Heart right ventricle (tissue), 16 donors: ENCODE measurements around the gene OLIG3. TPM values are rescaled to one million over a fixed set of nuclear protein-coding genes. Genes with fewer than 3 reads are reported as not detected.
A peak's percentile ranks its signal among the peaks of the same experiment; 100 is the strongest.

ENCODE experiments used
- ATAC-seq, 8 donors: fragments of 200-7000 bp; cut with Tn5 transposase; one replicate each; pipeline ENCODE4 v1.9.1; 2020; ENCODE audit warnings: mild to moderate bottlenecking in 8 of 8, moderate library complexity in 8 of 8, moderate number of reproducible peaks in 1 of 8
- DNase-seq, 2 donors: peaks; one replicate each; pipeline ENCODE4 v3.0.0-alpha.2; 2020
- H3K27ac ChIP-seq, 10 donors: fragments of 200-600 bp; sonication (generic) in 2 of 10; one replicate each; pipeline versions ENCODE4 v1.5.0 to v1.8.0; 2020 to 2022; ENCODE audit warnings: mild to moderate bottlenecking in 3 of 10
- H3K27me3 ChIP-seq, 7 donors: fragments of 200-600 bp; one replicate each; pipeline ENCODE4 v1.8.0; 2021 to 2022; ENCODE audit warnings: mild to moderate bottlenecking in 2 of 7
- H3K36me3 ChIP-seq, 9 donors: fragments of 200-600 bp; sonication (generic) in 1 of 9; one replicate each; pipeline versions ENCODE4 v1.5.0 to v1.8.0; 2020 to 2022; ENCODE audit warnings: mild to moderate bottlenecking in 2 of 9
- H3K4me1 ChIP-seq, 9 donors: fragments of 200-600 bp; sonication (generic) in 1 of 9; one replicate each; pipeline versions ENCODE4 v1.5.0 to v1.8.0; 2020 to 2022; ENCODE audit warnings: mild to moderate bottlenecking in 4 of 9
- H3K4me3 ChIP-seq, 10 donors: fragments of 200-600 bp; sonication (generic) in 2 of 10; one replicate each; pipeline versions ENCODE4 v1.5.0 to v1.8.0; 2020 to 2022; ENCODE audit warnings: mild to moderate bottlenecking in 7 of 10, moderate library complexity in 2 of 10
- H3K9me3 ChIP-seq, 11 donors: fragments of 200-600 bp in 10 of 11; sonication (generic) in 2 of 11; one replicate each; pipeline versions ENCODE4 v1.5.0 to v1.8.0; 2013 to 2022; ENCODE audit warnings: mild to moderate bottlenecking in 2 of 11, control low read depth in 1 of 11, moderate library complexity in 1 of 11
- WGBS, 2 donors: extraction: QIAGEN DNeasy Blood & Tissue Kit; methylation state at CpG; one replicate each; pipeline ENCODE4 v1.1.7; 2013; ENCODE audit warnings: inconsistent platforms in 1 of 2; 5-methylcytosine and 5-hydroxymethylcytosine counted together
- intact Hi-C, 10 donors: fragments of 100-400 bp; cut with DNase I; formaldehyde crosslinking; loops; one replicate each; pipeline versions ENCODE4 v1.11.1 to v1.14.2; 2022
- polyA plus RNA-seq, 2 donors: library from polyadenylated mRNA; stranded (reverse); fragments of 200-250 nt; gene quantifications; one replicate each; pipeline ENCODE4 v1.2.3, GENCODE V29; 2013
- total RNA-seq, 10 donors: library from RNA; stranded (reverse); fragmentation: NEBNext Ultra II Directional in 3 of 10; extraction: Animal tissue kit (Norgen Biotek cat#: 25700) in 3 of 10; gene quantifications; one replicate each; pipeline versions ENCODE4 v1.2.1 to v1.2.4, GENCODE V29; 2021 to 2023
- TF ChIP-seq, protein P1 (sequence below), 9 donors: fragments of 200-600 bp; sonication (generic) in 2 of 9; IDR thresholded peaks; one replicate each; pipeline versions ENCODE4 v1.5.0 to v1.8.0; 2021 to 2022; ENCODE audit warnings: antibody characterized with exemption in 9 of 9, mild to moderate bottlenecking in 5 of 9, moderate library complexity in 1 of 9
- donor health status: Arrhythmogenic right ventricular cardiomyopathy.
- donor health status: ischemic (EF 13 %, LVEDD 7.1; RV severe dilation, severe dysfunction).
- donor health status: healthy with polysubstance abuse.
- donor health status: DM: no; HTN: yes; CAD: no.
- donor health status: DM: no; HTN: no; CAD: no.
- donor health status: ischemic (EF 25% LVEDD 6.9; RV normal size, moderate dysfunction).
- donor health status: ischemic (EF 25% LVEDD 5.7; RV mildly dilated, moderate dysfunction).
- donor health status: healthy.
- donor health status: DM: yes; HTN: yes; CAD: no.
- donor health status: Ischemic cardiomyopathy.
- donor health status: ischemic (EF 35%, LVEDD 5.7; RV mildly dilated, moderate dysfunction).
- donor health status: nonischemic (EF 11% LVEDD 7.7; RV severe dilation, severe dysfunction).
- donor health status: DM: yes; HTN: yes; CAD: no.
- donor health status: PGD.
- donor health status: ischemic (EF 29% LVEDD 5.4; RV normal size, mild dysfunction).
- donor health status: nonischemic (EF 23%, LVEDD 6.1; RV moderate dilation, normal function).

Gene OLIG3
- total and polyA plus RNA-seq, 12 donors, result not detected

DNA sequence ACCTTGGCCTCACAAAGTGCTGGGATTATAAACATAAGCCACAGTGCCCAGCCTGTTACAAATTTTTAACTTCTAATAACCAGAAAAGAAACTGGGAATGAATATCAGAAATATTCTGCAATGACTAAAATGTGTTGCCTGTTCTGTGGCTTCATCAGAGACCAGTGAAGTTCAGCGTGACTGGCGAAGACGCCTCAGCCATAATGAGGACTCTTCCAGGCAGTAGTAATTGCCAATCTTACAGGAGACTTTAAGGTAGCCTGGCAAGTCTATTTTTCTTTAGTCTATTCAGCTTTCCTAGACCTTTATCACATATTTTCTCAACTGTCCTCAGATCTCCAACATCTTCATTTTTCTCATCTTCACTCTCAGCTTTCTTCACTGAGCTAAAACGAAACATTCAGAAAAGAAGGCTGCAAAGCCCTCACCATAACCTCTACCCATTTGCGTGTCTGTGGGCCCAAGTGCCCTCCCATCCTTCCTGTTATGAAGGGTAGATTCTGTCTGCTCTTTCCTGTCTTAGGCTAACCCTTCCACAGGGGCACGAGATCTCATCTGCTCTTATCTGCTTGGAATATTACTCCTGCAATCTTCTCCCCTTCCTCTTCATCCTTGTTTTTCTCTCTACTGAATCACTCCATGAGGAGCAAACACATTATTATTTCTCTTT lies 42.0 kb upstream of the OLIG3 start:
- 78 to 80% methylated on average over 6 of the region's 6 CpGs for WGBS, 2 donors
- Histone ChIP-seq H3K9me3 (peaks cover 0 to 3% (median 0%) of the 10 kb centered on the region in 11 donors), H3K36me3 (no peaks in the 10 kb centered on the region), H3K27me3 (peaks cover 0 to 55% (median 23%) of the 10 kb centered on the region in 7 donors), H3K4me3 (no peak overlapping the region), H3K27ac (peak overlapping the region in 1 of 10 donors; percentile 21), H3K4me1 (no peaks in the 10 kb centered on the region)
- no peak for ATAC-seq
- TF ChIP-seq, protein P1, sequence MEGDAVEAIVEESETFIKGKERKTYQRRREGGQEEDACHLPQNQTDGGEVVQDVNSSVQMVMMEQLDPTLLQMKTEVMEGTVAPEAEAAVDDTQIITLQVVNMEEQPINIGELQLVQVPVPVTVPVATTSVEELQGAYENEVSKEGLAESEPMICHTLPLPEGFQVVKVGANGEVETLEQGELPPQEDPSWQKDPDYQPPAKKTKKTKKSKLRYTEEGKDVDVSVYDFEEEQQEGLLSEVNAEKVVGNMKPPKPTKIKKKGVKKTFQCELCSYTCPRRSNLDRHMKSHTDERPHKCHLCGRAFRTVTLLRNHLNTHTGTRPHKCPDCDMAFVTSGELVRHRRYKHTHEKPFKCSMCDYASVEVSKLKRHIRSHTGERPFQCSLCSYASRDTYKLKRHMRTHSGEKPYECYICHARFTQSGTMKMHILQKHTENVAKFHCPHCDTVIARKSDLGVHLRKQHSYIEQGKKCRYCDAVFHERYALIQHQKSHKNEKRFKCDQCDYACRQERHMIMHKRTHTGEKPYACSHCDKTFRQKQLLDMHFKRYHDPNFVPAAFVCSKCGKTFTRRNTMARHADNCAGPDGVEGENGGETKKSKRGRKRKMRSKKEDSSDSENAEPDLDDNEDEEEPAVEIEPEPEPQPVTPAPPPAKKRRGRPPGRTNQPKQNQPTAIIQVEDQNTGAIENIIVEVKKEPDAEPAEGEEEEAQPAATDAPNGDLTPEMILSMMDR (IDR thresholded peaks at IDR 0.05), result no peak
- intact Hi-C loops, result no loop called here
- no peak for DNase-seq

DNA sequence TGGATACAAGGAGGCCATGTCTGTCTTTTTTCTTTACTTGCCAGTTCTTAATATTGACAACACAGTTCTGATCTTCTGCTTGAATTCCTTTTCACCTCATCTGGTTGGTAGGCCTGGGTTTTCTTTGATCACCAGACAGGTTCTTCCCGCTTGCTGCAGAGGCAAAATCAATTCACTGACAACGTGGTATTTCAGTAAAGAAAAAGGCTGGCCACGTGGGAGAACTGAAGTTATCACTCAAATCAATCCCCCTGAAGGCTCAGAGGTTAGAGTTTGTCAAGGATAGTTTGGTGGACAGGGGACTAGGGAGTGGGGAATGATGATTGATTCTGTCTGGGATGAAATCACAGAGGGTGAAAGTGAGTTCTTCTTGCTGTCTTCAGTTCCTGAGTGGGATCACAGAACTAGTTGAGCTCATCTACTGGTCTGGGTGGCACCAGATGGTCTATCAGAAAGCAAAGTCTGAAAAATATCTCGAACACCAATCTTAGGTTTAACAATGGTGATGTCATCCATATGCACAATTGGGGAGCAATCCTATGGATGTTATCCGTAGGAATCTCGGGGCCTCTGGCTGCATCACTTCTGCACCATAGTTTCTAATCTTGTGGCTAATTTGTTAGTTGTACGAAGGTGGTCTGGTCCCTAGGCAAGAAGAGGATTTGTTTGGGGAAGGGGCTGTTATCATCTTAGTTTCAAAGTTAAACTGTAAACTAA lies 37.3 kb upstream of the OLIG3 start:
- peaks cover 0 to 34% (median 8%) of the 10 kb centered on the region in 7 donors for H3K27me3 ChIP-seq
- no peak overlapping the region for H3K4me3 ChIP-seq
- DNase-seq (no peak), ATAC-seq (no peak)
- WGBS, 2 donors, result 72% methylated on average over 7 of the region's 7 CpGs
- H3K9me3 ChIP-seq, result peaks cover 0 to 14% (median 2%) of the 10 kb centered on the region in 11 donors
- H3K4me1 ChIP-seq, result no peaks in the 10 kb centered on the region
- H3K36me3 ChIP-seq, result no peaks in the 10 kb centered on the region
- H3K27ac ChIP-seq, result no peak overlapping the region
- TF ChIP-seq, protein P1 (IDR thresholded peaks at IDR 0.05), result no peak
- intact Hi-C loops, result no loop called here

DNA sequence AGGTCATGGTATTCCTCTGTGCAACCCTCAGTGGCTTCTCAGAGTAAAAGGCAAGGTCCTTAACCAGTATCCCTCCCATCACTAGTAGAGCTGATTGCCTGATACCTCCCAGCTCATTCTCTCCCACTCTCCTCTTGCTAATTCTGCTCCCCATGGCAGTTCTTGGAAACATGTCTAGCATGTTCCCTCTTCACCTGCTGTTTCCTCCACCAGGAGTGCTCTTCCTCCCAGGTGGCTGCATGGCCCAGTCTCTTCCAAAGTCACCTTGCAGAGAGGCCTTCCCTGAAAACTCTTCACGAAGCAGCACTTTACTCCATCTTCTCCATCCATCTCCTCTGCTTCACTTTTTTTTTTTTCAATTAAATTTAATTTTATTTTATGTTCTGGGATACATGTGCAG lies 36.2 kb upstream of the OLIG3 start:
- TF ChIP-seq, protein P1 (IDR thresholded peaks at IDR 0.05), result no peak
- H3K4me3 ChIP-seq, result no peak overlapping the region
- no peaks in the 10 kb centered on the region for H3K4me1 ChIP-seq
- ATAC-seq, result no peak
- intact Hi-C loops, result no loop called here
- peaks cover 0 to 33% (median 8%) of the 10 kb centered on the region in 7 donors for H3K27me3 ChIP-seq
- DNase-seq, result no peak
- H3K27ac ChIP-seq, result no peak overlapping the region
- H3K36me3 ChIP-seq, result no peaks in the 10 kb centered on the region
- WGBS, 2 donors, result 38 to 62% methylated on average over 1 of the region's 1 CpG
- peaks cover 0 to 26% (median 3%) of the 10 kb centered on the region in 11 donors for H3K9me3 ChIP-seq

DNA sequence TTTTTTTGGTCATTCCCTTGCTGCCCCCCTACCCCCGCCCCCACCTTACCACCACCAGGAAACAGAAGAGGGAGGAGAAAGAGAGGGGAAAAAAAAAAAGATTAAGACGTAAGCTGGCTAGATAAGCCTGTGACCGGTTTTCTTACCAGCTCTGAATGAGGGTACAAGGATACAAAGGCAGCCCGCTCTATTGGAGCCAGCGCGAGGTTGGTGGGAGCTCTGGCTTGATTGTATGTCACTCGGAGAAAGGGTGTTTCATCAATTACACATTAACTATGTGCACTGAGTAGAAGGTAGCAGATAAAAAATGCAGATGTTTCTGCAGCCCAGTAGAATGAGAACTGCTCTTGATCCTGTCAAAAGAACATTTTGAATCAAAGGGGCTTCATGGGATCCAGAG lies 28.6 kb upstream of the OLIG3 start:
- no peak for ATAC-seq
- Histone ChIP-seq H3K4me1 (no peaks in the 10 kb centered on the region), H3K27me3 (peaks cover 4 to 58% (median 52%) of the 10 kb centered on the region in 7 donors), H3K36me3 (no peaks in the 10 kb centered on the region), H3K27ac (no peak overlapping the region), H3K9me3 (peaks cover 0 to 27% (median 3%) of the 10 kb centered on the region in 11 donors), H3K4me3 (no peak overlapping the region)
- TF ChIP-seq, protein P1 (IDR thresholded peaks at IDR 0.05), result no peak
- intact Hi-C loops, result no loop called here
- 35% methylated on average over 7 of the region's 7 CpGs for WGBS, 2 donors
- DNase-seq, result no peak
